Right lobe of liver (tissue), 4 donors: ENCODE data around the gene DYRK3.

Experiments
- CTCF ChIP-seq, 4 donors: fragments of 200-600 bp in 3 of 4; fragments of 450-650 bp in 1 of 4; IDR thresholded peaks; one replicate each; pipeline versions ENCODE4 v1.5.1 to v1.8.0; 2016 to 2022; ENCODE audit warnings: antibody characterized with exemption in 4 of 4, mild to moderate bottlenecking in 2 of 4
- POLR2A ChIP-seq: fragments of 450-650 bp; IDR thresholded peaks from one replicate; pipeline ENCODE4 v1.6.1; 2017; ENCODE audit warnings: antibody characterized with exemption, mild to moderate bottlenecking
- donor health status: DM: no; HTN: no; CAD: no.
- donor health status: DM: no; HTN: no; CAD: no.
- donor health status: DM: no; HTN: yes; CAD: no.

DNA sequence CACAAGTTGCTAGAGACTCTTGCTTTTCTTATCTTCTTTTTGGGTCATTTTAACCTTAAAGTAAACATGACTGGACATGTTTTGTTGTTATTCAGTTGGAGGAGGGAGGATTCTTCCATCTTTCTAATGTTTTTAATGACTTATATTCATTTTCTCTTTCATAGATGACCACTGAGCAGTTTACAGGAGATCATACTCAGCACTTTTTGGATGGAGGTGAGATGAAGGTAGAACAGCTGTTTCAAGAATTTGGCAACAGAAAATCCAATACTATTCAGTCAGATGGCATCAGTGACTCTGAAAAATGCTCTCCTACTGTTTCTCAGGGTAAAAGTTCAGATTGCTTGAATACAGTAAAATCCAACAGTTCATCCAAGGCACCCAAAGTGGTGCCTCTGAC lies 11.9 kb downstream of the DYRK3 start:
- TF ChIP-seq CTCF (IDR thresholded peaks at IDR 0.05) (no peak), POLR2A (no peak)
